Gastroesophageal sphincter (tissue), 3 donors: Measurements from ENCODE around the gene ZNF227.
"Not testable (repeated sequence)": the region's sequence is repeated elsewhere in the genome, so short reads cannot be mapped to it uniquely, and the experiment has no call there.

ENCODE experiments used
- POLR2A ChIP-seq, 2 donors: fragments of 450-650 bp; IDR thresholded peaks; one replicate each; pipeline ENCODE4 v1.6.1; 2017; ENCODE audit warnings: antibody characterized with exemption in 2 of 2, mild to moderate bottlenecking in 2 of 2, moderate library complexity in 1 of 2
- POLR2AphosphoS5 ChIP-seq: sonication (generic); formaldehyde crosslinking; IDR thresholded peaks from one replicate; pipeline ENCODE4 v1.6.1; 2017; ENCODE audit warnings: antibody characterized with exemption
- TF ChIP-seq, protein P1 (sequence below), 4 experiments: fragments of 200-600 bp in 2 of 4; fragments of 450-650 bp in 2 of 4; sonication (generic) in 1 of 4; IDR thresholded peaks; one replicate each; pipeline ENCODE4 v1.5.1; 2017 to 2019; ENCODE audit warnings: antibody characterized with exemption in 4 of 4, mild to moderate bottlenecking in 2 of 4, moderate library complexity in 2 of 4

DNA sequence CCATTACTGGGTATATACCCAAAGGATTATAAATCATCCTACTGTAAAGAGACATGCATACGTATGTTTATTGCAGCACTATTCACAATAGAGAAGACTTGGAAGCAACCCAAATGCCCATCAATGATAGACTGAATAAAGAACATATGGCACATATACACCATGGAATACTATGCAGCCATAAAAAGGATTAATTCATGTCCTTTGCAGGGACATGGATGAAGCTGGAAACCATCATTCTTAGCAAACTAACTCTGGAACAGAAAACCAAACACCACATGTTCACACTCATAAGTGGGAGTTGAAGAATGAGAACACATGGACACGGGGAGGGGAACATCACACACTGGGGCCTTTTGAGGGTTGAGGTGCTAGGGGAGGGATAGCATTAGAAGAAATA lies 41.1 kb downstream of the ZNF227 start:
- TF ChIP-seq, protein P1, sequence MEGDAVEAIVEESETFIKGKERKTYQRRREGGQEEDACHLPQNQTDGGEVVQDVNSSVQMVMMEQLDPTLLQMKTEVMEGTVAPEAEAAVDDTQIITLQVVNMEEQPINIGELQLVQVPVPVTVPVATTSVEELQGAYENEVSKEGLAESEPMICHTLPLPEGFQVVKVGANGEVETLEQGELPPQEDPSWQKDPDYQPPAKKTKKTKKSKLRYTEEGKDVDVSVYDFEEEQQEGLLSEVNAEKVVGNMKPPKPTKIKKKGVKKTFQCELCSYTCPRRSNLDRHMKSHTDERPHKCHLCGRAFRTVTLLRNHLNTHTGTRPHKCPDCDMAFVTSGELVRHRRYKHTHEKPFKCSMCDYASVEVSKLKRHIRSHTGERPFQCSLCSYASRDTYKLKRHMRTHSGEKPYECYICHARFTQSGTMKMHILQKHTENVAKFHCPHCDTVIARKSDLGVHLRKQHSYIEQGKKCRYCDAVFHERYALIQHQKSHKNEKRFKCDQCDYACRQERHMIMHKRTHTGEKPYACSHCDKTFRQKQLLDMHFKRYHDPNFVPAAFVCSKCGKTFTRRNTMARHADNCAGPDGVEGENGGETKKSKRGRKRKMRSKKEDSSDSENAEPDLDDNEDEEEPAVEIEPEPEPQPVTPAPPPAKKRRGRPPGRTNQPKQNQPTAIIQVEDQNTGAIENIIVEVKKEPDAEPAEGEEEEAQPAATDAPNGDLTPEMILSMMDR (IDR thresholded peaks at IDR 0.05), result not testable (repeated sequence)
- TF ChIP-seq POLR2AphosphoS5; POLR2A (IDR thresholded peaks at IDR 0.05): not testable (repeated sequence)
